HFFc6 (cell line): ENCODE results near the gene CWC22. TPM values are rescaled to one million over a fixed set of nuclear protein-coding genes. Genes with fewer than 3 reads are reported as not detected.
A peak's percentile ranks its signal among the peaks of the same experiment; 100 is the strongest.

Source experiments
- DNase-seq: peaks from one replicate; pipeline ENCODE4 v3.0.0-alpha.2; 2018
- H3K27ac Mint-ChIP-seq: 2 replicates; pipeline ENCODE4 v1.8.0; 2020; ENCODE audit warnings: mild to moderate bottlenecking, mixed read lengths
- H3K27me3 Mint-ChIP-seq: 2 replicates; pipeline ENCODE4 v1.8.0; 2021; ENCODE audit warnings: mild to moderate bottlenecking, moderate library complexity, mixed read lengths; ENCODE audit not compliant: insufficient read depth
- H3K36me3 Mint-ChIP-seq: 2 replicates; pipeline ENCODE4 v1.8.0; 2021; ENCODE audit warnings: low read depth, mixed read lengths
- H3K4me1 Mint-ChIP-seq: 2 replicates; pipeline ENCODE4 v1.8.0; 2020; ENCODE audit warnings: low read depth, mixed read lengths
- H3K4me3 Mint-ChIP-seq: 2 replicates; pipeline ENCODE4 v1.8.0; 2020; ENCODE audit warnings: mild to moderate bottlenecking, moderate library complexity, mixed read lengths
- H3K9me3 Mint-ChIP-seq: 2 replicates; pipeline ENCODE4 v1.8.0; 2020; ENCODE audit warnings: mild to moderate bottlenecking, mixed read lengths
- total RNA-seq, 6 experiments: library from RNA; stranded (reverse); fragmentation: NEBNext Ultra II Directional; extraction: Animal tissue kit (Norgen Biotek cat#: 25700); gene quantifications; 2 replicates in 1 of 6; 3 replicates in 5 of 6; pipeline ENCODE4 v1.2.3, GENCODE V29; 2021
- TF ChIP-seq, protein P1 (sequence below): fragments of 200-600 bp; sonication (generic); IDR thresholded peaks from 2 replicates; pipeline ENCODE4 v1.5.0; 2021; ENCODE audit warnings: antibody characterized with exemption, mild to moderate bottlenecking

Gene CWC22
- total RNA-seq, 6 experiments from 2014 or later, result 15.5 to 19.2 (median 16.8) TPM

DNA sequence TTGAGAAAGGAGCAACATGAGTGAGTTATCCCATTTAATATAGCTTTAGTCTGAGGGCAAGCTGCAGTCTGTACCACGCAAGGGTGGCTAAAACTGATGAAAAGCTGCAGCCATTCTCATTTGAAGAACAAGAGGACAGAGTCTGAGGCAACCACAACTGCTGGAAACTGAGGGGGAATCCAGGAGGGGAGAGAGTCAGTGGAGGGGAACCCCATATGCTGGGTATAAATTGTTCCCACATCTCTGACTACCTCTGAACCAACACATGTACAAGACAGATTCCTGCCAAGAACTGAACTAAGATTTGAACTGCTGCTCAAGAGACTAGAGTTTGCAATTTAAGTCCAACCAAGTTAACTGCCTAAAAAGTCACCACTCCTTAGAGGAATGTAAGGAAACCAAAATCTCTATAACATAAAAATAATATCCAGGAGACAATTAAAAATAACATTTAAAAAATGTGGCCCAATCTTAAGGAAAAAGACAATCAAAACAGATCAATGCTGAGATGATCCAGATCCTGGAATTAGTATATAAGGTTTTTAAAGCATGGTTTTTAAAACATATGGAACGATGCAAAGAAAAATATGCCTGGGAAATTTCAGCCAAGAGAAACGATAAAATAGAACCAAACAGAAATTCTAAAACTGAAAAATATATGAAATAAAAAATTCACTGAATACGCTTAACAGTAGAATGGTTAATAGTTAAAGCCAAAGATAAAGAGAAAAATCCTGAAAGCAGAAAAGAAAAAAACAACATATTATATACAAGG is 11.2 kb downstream of the CWC22 start:
- Mint-ChIP-seq H3K4me3 (no peak overlapping the region), H3K27ac (no peak overlapping the region; the same call in 1 of the 2 replicates), H3K4me1 (peaks cover 21% of the 10 kb centered on the region), H3K36me3 (no peaks in the 10 kb centered on the region; the same call in 1 of the 2 replicates), H3K9me3 (no peaks in the 10 kb centered on the region), H3K27me3 (no peaks in the 10 kb centered on the region; the same call in 1 of the 2 replicates)
- no peak for DNase-seq
- TF ChIP-seq, protein P1, sequence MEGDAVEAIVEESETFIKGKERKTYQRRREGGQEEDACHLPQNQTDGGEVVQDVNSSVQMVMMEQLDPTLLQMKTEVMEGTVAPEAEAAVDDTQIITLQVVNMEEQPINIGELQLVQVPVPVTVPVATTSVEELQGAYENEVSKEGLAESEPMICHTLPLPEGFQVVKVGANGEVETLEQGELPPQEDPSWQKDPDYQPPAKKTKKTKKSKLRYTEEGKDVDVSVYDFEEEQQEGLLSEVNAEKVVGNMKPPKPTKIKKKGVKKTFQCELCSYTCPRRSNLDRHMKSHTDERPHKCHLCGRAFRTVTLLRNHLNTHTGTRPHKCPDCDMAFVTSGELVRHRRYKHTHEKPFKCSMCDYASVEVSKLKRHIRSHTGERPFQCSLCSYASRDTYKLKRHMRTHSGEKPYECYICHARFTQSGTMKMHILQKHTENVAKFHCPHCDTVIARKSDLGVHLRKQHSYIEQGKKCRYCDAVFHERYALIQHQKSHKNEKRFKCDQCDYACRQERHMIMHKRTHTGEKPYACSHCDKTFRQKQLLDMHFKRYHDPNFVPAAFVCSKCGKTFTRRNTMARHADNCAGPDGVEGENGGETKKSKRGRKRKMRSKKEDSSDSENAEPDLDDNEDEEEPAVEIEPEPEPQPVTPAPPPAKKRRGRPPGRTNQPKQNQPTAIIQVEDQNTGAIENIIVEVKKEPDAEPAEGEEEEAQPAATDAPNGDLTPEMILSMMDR, result no peak

DNA sequence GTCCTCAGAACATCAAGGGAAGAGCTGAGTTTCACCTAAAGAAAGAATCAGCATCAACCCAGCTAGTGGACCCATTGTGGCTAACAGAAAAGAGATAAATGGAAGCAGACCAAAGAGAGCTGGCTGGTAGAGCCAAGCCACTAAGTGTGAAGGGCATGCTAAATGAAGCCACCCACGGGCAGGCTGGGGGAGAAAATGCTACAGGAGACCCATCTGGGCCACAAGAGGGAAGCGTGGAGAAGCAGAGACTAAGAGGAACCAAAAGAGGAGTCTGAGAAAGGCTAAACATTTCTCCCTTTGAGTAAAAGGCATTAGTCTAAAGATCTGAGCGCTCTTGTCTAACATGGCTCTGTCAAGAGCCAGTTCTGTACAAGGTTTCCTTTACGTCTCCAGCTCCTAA is 15.8 kb downstream of the CWC22 start:
- DNase-seq, result no peak
- H3K36me3 Mint-ChIP-seq, result peaks cover 5% of the 10 kb centered on the region; the same call in 1 of the 2 replicates
- H3K4me3 Mint-ChIP-seq, result no peak overlapping the region
- H3K9me3 Mint-ChIP-seq, result no peaks in the 10 kb centered on the region
- no peaks in the 10 kb centered on the region; the same call in 1 of the 2 replicates for H3K27me3 Mint-ChIP-seq
- peak overlapping the region; percentile 51 for H3K27ac Mint-ChIP-seq
- TF ChIP-seq, protein P1, result peak; percentile 51
- H3K4me1 Mint-ChIP-seq, result peaks cover 34% of the 10 kb centered on the region

DNA sequence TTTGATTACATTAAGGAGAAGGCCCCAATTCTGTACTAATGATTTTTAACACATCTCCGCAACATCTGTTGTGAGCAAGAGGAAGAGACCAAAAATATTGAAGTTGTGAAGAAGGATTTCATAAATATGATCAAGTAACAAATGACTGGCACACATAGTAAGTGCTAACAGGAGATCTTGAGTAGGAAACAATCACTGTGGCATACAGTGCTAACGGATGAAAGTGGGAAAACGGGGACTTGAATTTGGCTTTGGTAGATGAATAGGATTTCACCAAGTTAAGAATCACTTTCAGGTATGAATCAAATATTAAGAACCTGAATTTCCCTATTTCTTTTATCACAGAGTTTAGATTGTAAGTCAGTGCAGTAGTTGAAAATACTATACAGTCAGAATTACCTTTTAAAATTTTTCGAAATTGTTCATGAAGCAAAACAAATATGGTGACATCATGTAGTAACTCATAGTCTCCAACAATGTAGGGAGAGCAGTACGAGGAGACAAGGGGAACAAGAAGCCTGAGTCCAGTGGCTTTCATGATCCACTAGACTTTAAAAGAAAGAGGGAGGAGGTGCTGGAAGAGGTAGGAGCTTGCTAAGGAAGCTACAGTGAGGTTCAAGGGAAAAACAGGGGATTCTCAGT is 16.3 kb downstream of the CWC22 start:
- H3K4me3 Mint-ChIP-seq, result no peak overlapping the region
- no peaks in the 10 kb centered on the region for H3K9me3 Mint-ChIP-seq
- peaks cover 34% of the 10 kb centered on the region for H3K4me1 Mint-ChIP-seq
- H3K27ac Mint-ChIP-seq, result peak overlapping the region; percentile 51
- TF ChIP-seq, protein P1, result no peak
- H3K36me3 Mint-ChIP-seq, result peaks cover 5% of the 10 kb centered on the region
- no peaks in the 10 kb centered on the region; the same call in 1 of the 2 replicates for H3K27me3 Mint-ChIP-seq
- no peak for DNase-seq

DNA sequence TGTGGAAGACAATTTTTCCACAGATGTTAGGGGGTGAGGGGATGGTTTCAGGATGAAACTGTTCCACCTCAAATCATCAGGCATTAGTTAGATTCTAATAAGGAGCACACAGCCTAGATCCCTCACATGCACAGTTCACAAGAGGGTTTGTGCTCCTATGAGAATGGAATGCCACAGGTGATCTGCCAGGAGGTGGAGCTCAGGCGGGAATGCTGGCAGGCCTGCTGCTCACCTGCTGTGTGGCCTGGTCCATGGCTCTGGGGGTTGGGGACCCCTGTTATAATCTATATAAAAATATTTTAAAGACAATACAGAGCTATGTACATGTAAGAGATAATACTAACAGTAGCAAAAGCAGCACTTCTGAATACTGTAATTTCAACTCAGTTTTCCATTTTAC is 19.2 kb downstream of the CWC22 start:
- TF ChIP-seq, protein P1, result no peak
- Mint-ChIP-seq H3K9me3 (no peaks in the 10 kb centered on the region), H3K27ac (no peak overlapping the region), H3K4me1 (peaks cover 27% of the 10 kb centered on the region), H3K27me3 (no peaks in the 10 kb centered on the region; the same call in 1 of the 2 replicates), H3K36me3 (peaks cover 26% of the 10 kb centered on the region), H3K4me3 (no peak overlapping the region)
- DNase-seq, result no peak

DNA sequence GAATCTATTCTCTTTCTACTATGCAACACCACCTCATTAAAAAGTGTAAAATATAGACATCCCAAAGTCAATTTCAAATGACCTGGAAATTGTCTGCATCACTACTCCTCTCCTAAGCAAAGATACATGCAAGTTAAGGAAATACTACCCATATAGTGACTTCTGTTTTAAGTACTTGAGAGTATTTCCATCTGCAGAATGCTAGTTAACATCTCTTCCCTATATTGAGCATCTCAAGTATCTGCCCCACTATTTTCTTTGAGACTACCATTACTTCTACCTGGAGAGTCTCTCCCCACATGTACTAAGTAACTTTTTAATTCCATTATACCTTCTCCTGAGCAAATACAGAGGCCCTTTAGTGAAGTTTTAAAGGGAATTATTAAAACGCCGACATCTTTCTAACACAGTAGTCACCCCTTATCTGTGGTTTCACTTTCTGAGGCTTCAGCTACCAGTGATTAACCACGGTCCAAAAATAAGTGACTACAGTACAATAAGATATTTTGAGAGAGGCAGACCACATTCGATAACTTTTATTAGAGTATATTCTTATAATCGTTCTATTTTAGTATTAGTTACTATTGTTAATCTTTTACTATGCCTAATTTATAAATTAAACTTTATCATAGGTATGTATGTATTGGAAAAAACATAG is 21.8 kb downstream of the CWC22 start:
- DNase-seq, result no peak
- Mint-ChIP-seq H3K9me3 (no peaks in the 10 kb centered on the region), H3K4me1 (peaks cover 34% of the 10 kb centered on the region), H3K27ac (no peak overlapping the region), H3K27me3 (no peaks in the 10 kb centered on the region), H3K36me3 (peaks cover 35% of the 10 kb centered on the region), H3K4me3 (no peak overlapping the region)
- TF ChIP-seq, protein P1, result no peak
